C4-2B (cell line): ENCODE measurements around the gene TEX2.

Source experiments
- ZFX ChIP-seq: fragments of 450-650 bp; IDR thresholded peaks from 2 replicates; pipeline ENCODE4 v1.6.1; 2017
- TF ChIP-seq, protein P1 (sequence below): fragments of 450-650 bp; conservative IDR thresholded peaks from 2 replicates; pipeline ENCODE4 v1.5.1; 2017; ENCODE audit warnings: mild to moderate bottlenecking

DNA sequence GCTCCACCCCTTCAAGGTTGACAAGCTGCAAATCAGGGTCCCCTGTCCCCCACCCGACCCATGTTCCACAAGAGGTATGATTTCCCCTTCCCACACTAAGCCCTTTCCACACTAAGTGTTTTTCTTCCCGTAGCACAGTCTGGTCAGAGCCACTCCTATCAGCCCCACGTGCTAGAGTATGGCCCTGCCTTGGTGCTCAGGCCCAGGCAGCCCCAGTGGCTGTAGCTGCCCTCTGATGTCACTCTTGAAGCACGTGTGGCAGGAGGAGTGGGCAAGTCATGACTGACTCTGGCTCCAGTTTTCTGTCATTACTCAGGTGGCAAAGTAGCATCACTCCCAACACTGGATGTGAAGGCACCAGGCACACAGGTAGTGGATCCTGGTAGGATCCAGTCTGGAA lies 97.7 kb downstream of the TEX2 start:
- TF ChIP-seq, protein P1, sequence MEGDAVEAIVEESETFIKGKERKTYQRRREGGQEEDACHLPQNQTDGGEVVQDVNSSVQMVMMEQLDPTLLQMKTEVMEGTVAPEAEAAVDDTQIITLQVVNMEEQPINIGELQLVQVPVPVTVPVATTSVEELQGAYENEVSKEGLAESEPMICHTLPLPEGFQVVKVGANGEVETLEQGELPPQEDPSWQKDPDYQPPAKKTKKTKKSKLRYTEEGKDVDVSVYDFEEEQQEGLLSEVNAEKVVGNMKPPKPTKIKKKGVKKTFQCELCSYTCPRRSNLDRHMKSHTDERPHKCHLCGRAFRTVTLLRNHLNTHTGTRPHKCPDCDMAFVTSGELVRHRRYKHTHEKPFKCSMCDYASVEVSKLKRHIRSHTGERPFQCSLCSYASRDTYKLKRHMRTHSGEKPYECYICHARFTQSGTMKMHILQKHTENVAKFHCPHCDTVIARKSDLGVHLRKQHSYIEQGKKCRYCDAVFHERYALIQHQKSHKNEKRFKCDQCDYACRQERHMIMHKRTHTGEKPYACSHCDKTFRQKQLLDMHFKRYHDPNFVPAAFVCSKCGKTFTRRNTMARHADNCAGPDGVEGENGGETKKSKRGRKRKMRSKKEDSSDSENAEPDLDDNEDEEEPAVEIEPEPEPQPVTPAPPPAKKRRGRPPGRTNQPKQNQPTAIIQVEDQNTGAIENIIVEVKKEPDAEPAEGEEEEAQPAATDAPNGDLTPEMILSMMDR, result no peak
- TF ChIP-seq ZFX, result no peak
